B cell (primary cell): ENCODE data around the gene WDR7.

Source experiments
- EZH2 ChIP-seq: IDR thresholded peaks from 2 replicates; pipeline ENCODE4 v1.6.1; 2012; ENCODE audit warnings: borderline replicate concordance, low read depth, mild to moderate bottlenecking, moderate library complexity, low read length; ENCODE audit not compliant: insufficient read depth, poor library complexity, severe bottlenecking
- TF ChIP-seq, protein P1 (sequence below): fragments of 200-600 bp; IDR thresholded peaks from one replicate; pipeline ENCODE4 v1.8.0; 2022; ENCODE audit warnings: antibody characterized with exemption, mild to moderate bottlenecking

DNA sequence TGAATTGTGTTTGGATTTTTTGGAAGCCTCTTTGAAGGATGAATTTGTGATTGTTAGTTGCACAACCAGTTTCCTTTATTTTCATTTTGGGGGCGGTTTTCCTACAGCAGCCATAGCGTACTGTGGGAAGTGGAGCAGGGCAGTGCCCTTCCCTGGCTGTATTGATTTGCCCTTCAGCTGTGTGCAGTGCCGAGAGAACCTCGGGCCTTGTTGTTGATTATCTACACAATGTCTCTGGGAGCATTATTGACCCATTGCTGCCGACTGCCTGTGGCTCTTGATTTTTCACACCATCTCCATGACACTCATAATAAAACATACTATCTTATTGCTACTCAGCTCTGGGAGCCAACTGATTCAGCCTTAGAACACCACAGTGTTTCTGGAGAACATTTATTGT lies 333.6 kb downstream of the WDR7 start:
- TF ChIP-seq, protein P1, sequence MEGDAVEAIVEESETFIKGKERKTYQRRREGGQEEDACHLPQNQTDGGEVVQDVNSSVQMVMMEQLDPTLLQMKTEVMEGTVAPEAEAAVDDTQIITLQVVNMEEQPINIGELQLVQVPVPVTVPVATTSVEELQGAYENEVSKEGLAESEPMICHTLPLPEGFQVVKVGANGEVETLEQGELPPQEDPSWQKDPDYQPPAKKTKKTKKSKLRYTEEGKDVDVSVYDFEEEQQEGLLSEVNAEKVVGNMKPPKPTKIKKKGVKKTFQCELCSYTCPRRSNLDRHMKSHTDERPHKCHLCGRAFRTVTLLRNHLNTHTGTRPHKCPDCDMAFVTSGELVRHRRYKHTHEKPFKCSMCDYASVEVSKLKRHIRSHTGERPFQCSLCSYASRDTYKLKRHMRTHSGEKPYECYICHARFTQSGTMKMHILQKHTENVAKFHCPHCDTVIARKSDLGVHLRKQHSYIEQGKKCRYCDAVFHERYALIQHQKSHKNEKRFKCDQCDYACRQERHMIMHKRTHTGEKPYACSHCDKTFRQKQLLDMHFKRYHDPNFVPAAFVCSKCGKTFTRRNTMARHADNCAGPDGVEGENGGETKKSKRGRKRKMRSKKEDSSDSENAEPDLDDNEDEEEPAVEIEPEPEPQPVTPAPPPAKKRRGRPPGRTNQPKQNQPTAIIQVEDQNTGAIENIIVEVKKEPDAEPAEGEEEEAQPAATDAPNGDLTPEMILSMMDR: no peak
- no peak for TF ChIP-seq EZH2
